Activated gamma-delta T cell treated with anti-CD3 and anti-CD28 coated beads, Interleukin-2, amount 50 U/mL, for 16 hours (primary cell): ENCODE results near the gene CHN2.

ENCODE experiments used
- DNase-seq: peaks from one replicate; pipeline ENCODE4 v3.0.0-alpha.2; 2020; ENCODE audit warnings: low read depth

The CHN2 gene

DNA sequence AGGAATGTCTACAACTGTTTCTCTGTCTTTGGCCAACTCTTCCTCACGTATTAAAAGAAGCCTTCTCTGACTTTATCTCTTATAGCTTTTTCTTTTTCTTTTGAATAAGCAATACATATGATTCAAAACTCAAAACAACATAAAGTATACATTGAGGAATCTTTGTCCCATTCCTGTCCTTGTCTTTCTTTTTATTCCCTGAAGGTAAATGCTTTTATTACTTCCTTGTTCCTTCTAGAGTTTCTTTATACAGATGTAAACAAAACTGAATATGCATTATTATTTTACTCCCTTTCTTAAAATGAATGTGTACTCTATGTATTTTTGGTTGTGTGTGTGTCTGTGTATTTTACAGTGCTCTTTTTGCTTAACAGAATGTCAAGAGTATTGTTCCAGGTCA, 170.1 kb downstream of the CHN2 start:
- no peak for DNase-seq

DNA sequence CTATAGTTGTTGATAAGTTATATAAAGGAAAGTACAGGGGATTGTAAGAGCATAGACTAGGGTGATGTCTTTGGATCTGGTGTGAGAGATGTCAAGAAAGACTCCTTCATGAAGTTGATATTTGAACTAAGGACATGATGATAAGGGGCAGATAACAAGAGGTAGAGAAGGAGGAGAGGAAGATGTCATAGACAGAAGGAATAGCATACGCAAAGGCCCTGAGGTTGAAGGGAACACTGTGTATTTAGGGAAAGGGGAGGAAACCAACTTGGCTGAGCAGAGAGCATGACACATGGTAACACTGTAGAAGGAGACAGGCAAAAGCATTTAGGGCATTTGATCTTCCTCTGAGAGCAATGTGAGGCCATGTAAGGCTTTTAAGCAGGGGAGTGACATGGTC, 170.8 kb downstream of the CHN2 start:
- DNase-seq = no peak

DNA sequence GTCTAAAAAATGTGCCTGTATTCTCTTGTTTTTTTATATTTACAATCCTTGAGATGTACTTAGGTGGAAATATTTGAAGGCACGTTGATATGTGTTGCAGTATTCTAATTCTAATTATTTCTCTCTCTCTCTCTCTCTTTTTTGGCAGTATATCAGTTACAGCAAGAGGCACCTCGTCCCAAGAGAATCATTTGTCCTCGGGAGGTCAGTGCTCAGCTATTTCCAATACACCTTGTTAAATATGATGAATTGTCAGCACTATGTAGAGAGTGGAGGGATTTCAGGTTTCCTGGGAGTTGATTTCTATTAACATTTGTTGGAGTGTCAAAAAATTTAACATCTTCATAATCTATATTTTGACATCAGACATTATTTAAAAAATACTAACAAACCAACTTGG, 173.2 kb downstream of the CHN2 start:
- no peak for DNase-seq

DNA sequence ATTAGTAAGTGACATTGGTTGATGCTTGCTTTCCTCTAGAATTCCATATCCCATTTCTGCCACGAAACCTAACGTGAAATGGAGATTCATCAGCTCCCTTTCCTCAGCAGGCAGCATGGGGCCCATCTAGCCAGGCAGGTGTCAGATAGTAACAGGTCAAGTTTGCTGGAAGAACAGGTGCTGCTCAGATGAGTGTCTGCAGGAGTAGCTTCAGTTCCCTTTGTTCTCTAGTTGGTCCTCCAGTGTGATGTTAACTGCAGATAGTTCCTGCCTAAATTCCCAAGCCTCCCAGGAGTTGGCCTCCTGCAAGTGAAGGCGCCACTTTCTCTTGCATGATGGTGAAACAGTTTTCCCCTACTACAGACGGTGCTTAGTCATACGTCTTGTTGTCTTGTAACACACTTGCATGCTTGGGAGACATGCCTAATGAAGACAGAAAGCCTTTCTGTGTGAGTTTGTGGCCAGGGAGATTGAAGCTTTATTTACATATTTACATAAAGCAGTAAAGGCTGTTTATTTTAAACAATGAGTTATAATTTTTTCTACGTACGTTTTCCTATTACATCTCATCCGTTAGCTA, 175.4 kb downstream of the CHN2 start:
- DNase-seq = no peak

DNA sequence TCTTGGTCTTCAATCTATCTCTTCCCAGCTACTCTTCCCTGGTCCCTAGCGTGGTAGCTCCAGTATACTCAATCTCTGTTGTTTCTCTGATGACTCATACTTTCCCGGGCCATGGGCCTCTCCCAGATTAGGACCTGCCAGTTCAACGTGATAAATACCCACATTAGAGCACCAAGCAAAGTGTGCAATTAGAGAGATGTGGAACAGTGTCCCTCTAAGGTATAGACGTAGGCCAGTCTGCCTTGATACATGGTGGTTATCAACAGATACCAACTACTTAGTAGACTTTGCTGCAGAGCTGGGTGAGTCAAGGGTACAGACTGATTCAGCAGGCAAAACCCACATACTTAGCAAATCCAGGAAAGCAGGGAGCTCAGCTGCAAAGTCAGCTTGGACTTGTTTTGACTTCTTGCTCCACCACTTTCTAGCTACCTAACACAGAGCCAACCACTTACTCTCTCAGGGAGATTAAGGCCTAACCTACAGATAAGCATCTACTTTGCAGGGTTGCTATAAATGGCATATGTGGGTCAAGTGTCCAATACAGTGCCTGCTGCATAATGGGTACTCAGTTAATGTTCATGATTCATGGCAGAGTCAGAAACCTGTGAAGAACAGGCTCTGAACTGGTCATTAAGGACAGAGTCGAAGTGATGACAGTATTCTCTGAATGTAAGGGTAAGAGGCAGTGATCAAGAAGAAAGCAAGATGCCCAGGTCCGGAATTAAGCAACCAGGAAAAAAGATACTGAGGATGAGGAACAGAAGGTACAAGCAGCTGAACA, 176.1 kb downstream of the CHN2 start:
- DNase-seq = no peak

DNA sequence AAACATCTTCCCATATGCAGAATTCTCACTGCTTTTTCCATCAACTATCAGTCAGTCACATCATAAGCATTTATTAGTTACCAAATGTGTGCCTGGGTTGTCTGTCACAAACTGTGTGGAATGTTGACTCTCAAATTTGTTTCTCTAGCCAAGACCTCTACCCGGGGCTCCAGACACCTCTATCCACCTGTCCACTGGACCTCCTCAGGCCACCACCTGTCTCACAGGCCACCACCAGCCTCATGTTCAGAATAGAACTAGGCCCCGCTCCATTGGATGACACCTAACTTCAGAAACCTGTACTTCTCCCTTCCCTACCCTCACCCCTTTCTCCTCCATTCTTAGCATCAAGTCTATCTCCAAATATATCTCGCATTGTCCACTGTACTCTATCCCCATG, 176.9 kb downstream of the CHN2 start:
- DNase-seq = no peak

DNA sequence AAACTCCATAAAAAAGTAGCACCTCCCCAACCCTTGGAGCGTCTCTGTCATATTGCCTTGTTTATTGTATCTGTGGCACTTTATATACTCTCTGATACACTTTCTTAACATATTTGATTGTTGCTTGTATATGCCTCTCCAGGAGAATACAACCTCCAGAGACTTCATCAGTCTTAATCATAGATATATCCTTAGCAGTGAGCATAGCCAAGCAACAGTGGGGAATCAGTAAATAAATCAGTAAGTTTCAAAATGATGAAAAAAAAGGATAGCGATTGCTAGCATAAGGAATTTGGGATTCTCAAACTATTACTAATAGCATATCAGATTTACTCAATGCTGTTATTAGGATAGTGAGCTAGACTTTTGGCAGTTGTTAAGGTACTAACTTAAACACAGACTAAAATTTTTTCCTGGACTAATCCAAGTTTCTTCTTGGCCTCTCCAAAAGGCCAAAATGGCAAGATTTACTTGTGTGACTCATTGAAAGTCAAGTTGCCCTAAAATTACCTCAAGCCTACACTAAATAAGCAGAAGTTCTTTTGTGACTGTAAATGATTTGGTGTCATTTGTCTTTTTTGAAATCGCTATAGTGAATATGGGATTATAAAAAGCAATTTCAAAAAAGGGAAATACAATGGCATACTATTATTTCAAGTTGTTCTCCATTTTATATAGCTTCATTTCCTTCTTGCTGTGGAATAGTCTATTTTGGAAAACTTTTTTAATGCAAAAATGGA, 177.9 kb downstream of the CHN2 start:
- no peak for DNase-seq

DNA sequence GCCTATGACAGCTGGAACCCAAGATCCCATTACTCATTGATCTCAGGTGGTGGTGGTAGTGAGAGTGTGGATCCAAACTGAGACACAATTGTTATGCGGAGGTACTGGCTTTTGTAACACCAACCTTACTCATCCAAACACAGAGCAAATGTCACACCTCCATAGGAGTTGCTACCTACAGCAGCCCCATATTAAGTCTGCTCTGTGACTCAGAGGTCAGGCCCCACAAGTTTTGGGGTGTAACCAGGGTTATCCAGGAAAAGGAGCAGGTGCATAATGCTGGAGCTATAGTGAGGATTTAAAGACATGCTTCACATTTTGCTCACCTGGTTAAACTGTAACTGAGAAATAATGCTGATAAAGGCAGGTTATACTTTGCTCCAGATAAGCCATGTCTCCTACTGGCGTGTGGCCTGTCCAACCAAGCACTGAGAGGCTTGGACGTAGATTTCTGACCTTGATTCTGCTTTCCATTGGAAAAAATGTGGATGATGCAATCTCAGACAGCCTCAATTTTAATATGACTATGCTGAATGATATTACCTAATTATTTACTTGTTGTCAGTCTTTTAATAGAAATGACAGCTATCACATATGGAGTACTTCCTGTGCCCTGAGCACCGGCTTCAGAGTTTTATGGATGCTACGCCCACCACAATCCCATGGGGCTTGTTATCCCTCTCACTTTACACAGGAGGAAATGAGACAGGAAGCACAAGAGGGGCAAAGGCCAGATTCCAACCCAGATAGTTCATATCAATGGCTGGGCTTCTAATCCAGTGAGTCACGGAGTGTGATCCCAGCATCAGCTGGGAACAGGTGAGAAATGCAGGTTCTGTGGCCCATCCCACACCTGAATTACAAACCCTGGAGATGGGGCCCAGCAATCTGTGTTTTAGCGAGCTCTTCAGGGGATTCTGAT, 181.3 kb downstream of the CHN2 start:
- no peak for DNase-seq

DNA sequence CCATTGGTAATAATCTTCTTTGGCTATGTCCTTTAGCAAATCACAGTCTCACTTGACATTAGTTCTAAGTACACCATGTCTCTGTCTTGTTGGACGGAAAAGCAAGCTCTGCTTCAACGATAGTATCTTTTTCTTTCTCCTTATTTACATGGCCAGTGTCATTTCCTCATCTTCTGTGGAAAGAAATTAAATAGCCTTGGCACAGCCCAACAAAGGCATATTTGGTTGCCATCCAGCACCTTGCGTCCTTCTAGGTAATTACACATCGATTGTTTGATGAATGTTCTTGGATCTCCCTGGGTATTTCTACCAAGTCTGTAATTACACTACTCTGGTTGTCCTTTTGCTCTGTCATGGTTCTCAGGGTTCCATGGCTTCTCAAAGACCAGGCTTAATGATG, 183.1 kb downstream of the CHN2 start:
- no peak for DNase-seq

DNA sequence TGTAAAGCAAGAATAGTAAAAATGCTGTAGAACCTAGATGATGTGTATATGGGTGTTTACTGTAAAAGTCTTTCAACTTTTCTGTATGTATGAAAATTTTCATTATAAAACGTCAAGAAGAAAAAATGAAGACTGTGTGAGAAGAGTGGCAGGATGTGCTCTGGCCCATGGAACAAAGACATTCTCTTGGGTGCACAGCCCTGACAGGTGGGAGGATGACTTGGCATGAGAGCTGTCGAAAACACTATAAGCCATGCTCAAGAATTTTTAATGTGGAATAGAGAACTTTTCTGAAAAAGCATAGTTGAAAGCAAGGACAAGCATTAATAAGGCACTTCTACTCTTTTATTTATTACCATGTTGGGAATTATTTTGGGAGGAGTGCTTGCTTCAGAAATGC, 185.0 kb downstream of the CHN2 start:
- DNase-seq = no peak

DNA sequence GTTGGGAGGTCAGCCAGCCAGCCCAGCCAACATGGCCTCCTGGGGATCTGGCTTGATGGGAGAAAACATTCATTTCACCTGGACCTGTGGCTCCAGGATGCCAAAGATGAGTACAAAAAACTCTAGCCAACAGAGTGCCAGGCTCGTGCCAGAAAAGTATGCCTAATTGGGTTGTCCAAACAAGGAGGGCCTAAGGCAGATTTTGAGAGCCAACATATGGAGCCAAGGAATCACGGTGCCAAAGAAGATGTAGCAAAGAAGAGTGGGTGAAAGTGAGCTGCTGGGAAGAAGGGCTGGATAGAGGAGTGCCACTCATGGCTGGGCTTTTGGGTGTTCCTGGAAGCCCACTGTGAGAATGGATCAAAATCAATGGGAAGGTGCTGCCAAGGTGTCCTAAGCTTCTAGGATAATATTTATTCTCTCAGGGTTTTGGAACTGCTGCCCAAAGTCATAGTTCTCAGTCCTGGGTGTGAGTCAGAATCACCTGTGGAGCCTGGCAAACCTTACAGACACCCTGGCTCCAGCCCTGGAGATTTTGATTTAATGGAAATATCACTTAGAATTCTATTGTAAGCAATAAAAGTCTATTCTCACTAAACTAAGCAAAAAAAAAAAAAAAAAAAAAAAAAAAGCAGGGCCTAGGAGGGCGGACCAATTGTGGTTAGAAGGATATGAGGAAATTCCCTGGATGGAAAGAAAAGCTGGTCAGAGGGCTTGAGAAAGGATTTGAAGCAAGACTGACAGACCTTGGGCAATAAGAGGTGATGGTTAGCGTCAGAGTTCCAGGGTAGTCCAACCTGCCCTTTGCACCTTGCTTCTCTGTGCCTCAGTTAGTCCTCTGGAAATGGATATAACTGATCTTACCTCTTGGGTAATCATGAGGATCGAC, 186.9 kb downstream of the CHN2 start:
- no peak for DNase-seq

DNA sequence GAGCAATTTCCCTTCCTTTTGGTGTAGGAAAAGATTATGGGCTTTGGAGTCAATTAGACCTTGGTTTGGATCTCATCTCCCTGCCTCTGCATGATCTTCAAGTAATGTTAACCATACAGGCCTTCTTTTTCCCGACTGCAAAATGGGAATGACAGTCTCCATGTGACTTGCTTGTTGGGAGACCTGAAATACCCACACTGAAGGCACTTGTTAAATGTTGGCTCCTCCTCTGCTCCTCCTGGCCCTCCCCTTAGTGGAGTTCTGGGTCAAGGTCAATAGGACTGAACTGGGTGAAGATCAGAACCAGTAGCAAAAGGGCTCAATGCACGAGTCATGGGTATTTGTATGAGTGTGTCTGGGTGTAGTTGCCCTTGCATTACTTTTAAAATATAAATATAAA, 189.7 kb downstream of the CHN2 start:
- no peak for DNase-seq

DNA sequence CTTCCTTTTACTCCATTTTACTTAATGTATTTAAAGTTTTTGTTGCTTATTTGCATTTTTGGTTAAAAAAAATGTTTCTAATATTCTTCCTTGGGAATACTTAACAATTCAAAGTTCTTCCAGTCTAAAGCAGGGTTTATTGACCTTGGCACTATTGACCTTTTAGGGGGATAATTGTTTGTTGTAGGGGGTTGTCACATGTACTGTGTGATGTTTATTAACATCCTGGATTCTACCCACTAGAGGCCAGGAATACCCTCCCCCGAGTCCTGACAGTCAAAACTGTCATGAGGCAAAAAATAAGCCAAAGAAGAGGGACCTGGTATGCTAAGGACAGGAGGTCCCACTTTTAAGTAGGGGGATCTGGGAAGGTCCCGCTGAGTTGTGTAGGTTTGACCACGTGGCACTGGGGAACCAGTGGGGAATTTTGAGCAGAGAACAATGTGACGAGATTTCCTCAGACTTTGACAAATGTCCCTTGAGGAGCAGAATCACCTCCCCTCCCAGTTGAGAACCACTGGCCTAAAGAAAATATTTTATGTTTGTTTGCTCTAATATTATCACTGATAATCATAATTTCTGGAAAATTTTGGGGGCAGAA, 190.7 kb downstream of the CHN2 start:
- DNase-seq = no peak

DNA sequence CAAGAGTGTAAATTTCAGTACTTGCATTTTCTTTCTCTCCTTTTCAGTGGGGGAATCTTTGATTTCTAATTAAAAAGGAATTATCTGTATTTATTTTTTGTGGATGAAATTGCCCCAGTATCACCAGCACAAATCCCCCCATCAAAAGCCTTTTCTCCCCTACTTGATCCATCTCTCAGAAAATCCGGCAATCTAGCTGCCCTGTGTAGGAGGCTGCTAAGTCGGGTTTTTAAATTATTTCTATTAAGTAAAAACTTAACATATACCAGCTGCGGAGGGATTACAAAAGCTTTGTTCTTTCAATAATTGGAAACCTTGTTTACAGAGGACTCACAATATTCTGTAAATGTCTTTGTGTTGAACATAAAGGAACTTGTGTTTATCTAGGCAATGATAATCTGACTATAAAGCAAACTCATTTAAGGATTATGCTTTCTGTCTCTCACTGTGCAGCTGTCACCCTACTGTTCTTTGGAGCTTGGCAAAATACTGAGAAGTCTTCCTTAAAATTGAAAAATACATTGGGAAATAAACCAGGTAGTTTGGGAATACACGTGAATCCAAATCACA, 191.7 kb downstream of the CHN2 start:
- DNase-seq = no peak

DNA sequence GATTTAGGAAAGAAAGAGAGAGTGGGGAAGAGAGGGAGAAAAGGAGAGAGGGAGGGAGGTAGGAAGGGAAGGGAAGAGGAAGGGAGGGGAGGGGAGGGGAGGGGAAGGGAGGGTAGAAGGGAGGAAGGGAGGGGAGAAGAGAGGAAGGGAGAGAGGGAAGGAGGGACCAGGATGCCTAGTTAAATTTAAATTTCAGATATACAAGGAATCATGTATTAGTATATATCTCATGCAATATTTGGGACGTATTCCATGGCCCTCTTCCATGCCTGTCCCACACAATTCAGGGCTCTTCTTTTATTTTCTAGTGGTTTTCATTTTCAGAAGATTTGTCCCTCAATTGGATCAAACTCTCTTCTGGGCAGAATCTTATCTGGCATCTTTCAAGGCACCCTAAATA, 196.7 kb downstream of the CHN2 start:
- no peak for DNase-seq

DNA sequence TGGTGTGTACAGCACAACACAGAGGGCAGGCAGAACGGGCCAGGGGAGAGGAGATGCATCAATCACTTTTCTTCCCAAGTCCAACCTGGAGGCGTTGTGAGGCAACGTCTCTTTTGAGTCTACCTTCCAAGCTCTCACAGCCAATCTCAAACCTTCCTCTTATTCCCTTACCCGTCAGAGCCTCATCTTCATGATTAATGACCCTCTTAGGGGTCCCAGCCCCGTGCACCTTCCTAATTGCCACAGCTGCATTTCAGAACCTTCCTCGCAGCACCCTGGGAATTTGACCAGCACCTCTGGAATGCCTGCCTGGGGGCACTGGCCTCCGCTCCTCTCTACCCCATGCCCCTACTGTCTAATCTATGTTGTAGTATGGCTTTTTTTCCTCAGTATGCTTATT, 199.7 kb downstream of the CHN2 start:
- DNase-seq = no peak

DNA sequence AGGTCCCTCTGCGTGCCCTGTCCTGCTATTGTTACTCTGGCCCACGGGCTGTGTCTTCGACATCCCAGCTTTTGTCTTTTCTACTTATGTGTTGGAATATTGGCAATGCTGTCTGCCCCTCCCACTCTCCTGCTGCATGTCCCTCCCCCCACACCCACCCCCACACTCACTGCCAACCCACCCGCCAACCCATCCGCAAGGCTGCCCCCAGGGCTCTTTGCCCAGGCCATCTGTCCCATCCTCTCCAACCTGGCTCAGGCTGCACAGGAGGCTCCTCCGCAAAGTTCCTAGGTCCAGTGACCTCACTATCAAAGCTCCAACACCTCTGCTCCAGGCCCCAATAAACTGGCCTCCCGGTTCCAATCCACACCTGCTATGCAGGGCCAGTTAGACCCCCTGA, 202.0 kb downstream of the CHN2 start:
- no peak for DNase-seq

DNA sequence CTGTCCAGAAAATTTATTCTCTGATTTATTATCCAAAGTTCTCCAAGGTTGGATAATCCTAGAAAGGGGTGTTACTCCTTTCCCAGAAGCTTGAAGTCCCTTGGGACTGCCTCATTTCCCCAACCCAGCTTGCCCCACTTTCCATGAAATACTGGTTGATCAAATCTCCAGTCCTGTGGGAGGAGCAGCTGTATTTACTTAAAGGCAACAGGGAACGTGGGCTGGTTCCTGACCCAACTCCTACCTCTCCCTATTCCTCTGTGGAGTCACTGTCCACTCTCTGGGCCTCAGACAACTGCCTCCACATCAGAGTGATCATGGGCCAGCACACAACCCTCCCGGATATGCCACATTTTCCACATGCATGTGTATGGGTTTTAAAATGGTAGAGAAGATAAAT, 202.8 kb downstream of the CHN2 start:
- no peak for DNase-seq

DNA sequence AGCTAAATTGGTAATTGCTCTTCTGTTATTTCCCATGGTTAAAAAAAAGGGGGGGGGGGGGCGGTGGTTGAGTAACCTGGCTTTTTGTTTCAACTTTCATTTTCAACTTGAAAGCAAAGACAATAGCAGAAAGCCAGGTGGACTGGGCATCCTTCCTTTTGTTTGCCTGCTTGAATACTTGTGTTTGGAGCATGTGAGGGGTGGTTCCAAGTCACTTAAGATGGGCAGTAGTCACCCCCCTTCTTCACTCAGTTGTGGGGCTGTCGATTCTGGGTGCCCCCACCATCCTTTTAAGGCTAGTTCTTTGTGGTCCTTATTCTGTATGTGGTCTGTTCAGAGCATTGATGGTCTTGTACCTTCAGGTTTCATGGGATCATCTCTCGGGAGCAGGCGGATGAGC, 203.4 kb downstream of the CHN2 start:
- DNase-seq = no peak

DNA sequence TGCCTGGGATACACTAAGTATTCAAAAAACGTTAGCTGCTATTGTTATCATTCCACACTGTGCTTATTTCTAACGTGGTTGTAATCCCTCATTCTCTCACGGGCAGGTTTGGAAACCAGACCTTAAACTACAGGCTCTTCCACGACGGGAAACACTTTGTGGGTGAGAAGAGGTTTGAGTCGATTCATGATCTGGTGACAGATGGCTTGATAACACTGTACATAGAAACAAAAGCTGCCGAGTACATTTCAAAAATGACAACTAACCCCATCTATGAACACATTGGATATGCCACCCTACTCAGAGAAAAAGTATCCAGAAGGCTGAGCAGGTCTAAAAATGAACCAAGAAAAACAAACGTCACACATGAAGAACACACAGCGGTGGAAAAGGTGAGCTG, 205.9 kb downstream of the CHN2 start:
- DNase-seq = no peak

DNA sequence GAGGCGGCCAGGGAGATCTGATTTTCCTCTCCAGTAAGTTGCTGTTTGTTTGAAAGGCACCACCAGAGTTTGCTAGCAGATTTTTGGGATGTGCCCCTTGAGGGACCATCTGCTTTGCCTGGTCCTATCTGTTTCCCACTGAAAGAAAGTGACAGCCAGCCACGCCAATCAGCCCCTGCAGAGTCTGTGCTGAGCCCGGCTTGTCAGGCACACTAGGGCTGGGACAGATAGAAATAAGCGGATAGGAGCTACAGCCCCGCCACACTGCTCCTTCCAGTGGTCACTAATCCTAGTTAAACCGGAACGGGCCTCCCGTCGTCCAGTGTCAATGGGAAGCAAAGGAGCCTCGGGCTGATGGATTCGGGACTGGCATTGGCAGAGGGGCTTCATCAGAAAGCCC, 207.2 kb downstream of the CHN2 start:
- DNase-seq = no peak
